GDM1 (cell line): Measurements from ENCODE around the gene COL6A2.
"Not testable (repeated sequence)": the region's sequence is repeated elsewhere in the genome, so short reads cannot be mapped to it uniquely, and the experiment has no call there.

ENCODE experiments used
- DNase-seq: peaks from one replicate; lab custom pipeline; 2025; lab: John Stamatoyannopoulos, UW

The COL6A2 gene

DNA sequence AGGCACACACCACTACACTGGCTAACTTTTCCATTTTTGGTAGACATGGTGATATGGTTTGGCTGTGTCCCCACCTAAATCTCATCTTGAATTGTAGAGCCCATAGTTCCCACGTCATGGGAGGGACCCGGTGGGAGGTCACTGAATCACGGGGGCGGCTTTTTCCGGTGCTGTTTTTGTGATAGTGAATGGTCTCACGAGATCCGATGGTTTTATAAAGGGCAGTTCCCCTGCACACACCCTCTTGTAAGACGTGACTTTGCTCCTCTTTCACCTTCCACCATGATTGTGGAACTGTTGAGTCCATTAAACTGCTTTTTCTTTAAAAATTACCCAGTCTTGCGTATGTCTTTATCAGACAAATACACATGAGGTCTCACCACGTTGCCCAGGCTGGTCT lies 58.8 kb downstream of the COL6A2 start:
- no peak for DNase-seq

DNA sequence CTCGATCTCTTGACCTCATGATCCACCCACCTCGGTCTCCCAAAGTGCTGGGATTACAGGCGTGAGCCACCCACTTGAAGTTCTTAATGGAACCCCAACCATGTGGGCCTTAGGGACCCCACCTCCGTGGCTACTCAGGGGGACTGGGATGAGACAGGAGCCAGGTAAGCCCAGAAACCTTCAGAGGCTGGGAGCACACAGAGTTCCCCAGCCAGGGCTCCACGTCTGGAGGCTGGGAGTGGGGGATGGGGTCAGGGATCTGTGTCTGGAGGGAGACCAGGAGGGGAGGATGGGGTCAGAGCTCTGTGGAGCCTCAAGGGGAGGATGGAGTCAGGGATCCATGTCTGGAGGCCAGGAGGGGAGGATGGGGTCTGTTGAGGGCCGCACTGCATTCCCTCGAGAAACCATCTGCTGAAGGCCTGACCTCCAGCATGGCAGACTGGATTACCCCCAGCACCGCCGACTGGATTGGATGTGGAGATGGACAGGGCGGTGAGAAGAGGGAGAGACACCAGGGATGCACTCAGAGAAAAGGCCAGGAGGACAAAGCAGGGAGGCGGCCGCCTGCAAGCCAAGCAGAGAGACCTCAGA lies 59.6 kb downstream of the COL6A2 start:
- no peak for DNase-seq

GRCh38 chr21:46157987-46158451 lies 60.1 kb downstream of the COL6A2 start:
- DNase-seq = no peak

DNA sequence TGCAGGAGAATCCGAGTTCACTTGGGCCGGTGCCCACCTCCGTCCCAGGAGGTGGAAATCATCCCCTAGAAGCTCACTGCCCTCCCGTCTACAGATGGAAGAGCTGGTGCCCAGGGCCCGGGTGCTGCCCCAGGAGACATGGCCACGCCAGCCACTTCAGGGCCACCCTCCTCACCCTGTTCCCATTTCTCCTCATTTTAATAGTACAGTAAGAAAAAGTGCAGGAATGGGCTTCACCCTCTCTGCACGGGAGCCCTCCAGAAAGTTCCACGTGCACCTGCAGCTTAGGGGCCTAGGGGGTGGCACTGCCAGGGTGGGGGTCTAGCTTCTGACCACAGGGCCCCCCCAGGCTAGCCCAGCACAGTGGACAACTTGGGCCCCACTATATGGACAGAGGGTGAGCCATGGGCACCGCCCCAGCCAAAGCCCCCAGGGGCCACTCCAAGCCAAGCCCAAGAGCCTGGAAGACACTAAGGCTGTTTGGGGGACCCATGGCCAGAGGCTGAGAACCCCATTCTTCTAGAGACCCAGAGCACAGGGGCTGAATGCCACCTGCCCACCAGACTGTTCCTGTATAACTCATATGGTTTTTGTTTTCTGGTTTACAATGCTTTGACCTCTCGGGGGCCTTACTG lies 60.9 kb downstream of the COL6A2 start:
- no peak for DNase-seq

DNA sequence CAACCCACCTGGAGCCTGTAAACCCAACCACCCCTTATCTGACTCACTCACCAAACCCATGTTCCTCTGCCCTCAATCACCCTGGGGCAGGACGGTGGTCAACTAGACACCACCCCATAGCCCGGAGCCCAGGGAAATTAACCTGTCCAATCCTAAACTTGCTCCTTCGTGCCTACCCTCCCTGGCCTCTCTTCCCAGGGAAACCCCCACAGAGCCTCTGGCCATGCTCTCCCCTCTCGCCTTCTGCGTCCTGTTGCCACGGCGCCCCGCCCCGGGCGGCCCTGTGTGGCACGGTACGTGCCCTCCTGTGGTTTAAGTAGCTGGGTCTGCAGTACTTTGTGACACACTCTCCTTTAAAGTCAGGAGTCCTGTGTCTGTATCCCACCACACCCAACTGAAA lies 61.5 kb downstream of the COL6A2 start:
- no peak for DNase-seq

GRCh38 chr21:46159841-46160656 lies 62.1 kb downstream of the COL6A2 start:
- no peak for DNase-seq

- DNase-seq = no peak
Observed at GRCh38 chr21:46160657-46160906, 62.7 kb downstream of the COL6A2 start.

- DNase-seq = no peak
Observed at GRCh38 chr21:46160907-46161632, 63.2 kb downstream of the COL6A2 start.

DNA sequence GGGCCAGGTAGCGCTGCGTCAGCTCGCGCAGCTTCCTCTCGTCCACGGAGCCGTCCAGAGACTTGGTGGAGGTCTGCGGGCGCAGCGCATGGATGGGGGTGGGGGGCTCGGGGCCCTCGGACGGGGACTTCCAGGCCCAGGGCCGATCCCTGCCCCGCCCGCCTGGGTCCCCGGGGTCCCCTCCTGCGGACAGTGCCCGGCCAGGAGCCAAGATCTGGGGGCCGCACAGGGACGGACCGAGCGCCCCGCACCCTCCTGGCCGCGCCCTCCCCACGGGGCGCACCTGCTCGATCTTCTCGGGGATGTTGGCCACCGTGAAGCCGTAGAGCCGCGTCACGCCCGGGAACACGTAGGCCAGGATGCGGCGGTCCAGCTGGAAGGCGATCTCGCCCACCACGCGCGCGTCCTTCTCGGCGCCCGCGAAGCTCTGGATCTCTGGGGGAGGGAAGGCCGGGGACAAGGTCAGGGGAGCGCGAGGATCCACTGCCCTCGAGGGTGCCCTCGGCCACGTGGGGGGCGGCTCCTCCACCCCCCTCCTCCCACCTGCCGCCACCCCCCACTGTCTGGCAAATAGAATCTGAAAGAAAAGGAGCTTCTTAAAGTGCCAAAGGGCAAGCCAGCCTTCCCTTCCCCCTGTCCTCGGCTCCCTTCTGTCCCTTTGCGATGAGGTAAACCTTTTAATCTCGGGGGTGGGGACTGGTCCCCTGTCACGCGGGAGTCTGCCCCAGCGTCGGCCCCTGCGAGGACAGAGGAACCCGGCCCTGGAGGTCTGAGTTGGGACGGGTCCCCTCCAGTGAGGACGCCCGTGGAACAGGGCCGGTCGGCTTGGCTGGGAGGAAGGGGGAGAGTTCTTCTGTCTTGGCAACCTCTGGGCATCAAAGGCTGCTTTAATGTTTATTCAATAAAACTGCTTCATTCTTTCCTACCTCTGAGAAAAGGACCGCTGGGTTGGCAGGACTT lies 64.0 kb downstream of the COL6A2 start:
- DNase-seq = no peak

DNA sequence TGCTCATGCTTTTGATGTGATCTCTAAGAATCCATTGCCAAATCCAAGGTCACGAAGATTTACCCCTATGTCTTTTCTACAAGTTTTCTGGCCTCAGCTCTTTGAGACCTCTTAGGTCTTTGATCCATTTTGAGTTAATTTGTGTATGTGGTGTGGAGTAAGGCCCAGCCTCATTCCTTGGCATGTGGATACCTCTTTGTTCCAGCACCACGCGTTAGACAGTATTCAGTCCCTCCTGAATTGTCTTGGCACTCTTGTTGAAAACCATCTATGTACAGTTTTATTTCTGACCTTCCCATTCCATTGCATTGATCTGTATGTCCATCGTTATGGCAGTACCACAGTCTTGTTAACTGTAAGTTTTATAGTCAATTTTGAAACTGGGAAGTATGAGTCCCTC lies 65.5 kb downstream of the COL6A2 start:
- no peak for DNase-seq

DNA sequence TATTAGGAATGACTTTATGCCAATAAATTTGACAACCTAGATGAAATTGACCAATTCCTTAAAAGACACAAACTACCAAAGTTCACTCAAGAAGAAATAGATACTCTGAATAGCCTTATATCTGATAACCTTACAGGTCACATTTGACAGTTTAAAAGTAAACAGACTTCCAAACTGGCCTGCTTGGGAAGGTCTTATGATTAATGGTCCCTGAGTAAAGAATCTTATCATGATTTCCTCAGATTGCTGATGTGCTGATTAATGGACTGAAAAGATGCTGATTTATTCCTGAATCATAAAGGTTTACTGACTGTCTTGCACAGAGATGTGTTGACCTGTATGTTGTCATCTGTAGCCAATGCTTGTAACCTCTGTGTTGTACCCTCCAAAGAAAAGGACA lies 67.2 kb downstream of the COL6A2 start:
- no peak for DNase-seq

GRCh38 chr21:46168238-46168637 lies 70.3 kb downstream of the COL6A2 start:
- no peak for DNase-seq

- no peak for DNase-seq
Observed at GRCh38 chr21:46168659-46169386, 70.9 kb downstream of the COL6A2 start.

- DNase-seq = not testable (repeated sequence)
Observed at GRCh38 chr21:46170436-46171193, 72.7 kb downstream of the COL6A2 start.

- DNase-seq = no peak
Observed at GRCh38 chr21:46171585-46171984, 73.7 kb downstream of the COL6A2 start.

DNA sequence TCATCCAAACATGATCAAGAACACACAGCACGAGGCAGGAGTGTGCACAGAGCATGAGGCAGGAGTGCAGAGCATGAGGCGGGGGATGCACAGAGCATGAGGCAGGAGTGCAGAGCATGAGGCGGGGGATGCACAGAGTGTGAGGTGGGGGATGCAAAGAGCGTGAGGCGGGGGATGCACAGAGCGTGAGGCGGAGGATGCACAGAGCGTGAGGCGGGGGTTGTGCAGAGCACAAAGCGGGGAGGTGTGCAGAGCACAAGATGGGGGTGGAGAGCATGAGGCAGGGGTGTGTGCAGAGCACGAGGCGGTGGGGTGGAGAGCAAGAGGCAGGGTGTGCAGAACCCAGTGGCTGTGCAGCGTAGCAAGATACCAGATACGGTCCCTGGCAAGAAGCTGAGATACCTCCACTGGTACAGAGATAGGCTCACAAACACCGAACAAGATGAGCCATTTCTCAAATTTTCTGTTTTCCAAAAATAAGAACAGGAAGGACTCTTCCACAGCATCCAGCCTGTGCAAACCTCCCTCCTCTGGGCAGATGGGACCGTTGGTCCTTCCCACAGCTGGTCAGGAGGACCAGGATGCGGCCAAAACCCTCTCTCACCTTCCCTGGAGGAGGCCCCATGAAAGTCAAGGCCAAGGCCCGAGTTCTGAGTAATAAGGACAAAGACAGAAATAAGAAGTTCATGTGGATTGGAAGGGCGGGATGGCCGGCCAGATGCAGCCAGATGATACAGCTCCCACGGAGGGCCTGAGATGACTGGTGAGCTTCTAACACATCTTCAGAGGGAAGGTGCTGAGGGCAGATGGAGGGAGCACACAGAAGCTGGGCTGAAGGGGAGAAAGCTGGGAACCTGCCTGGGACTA lies 74.3 kb downstream of the COL6A2 start:
- DNase-seq = no peak

DNA sequence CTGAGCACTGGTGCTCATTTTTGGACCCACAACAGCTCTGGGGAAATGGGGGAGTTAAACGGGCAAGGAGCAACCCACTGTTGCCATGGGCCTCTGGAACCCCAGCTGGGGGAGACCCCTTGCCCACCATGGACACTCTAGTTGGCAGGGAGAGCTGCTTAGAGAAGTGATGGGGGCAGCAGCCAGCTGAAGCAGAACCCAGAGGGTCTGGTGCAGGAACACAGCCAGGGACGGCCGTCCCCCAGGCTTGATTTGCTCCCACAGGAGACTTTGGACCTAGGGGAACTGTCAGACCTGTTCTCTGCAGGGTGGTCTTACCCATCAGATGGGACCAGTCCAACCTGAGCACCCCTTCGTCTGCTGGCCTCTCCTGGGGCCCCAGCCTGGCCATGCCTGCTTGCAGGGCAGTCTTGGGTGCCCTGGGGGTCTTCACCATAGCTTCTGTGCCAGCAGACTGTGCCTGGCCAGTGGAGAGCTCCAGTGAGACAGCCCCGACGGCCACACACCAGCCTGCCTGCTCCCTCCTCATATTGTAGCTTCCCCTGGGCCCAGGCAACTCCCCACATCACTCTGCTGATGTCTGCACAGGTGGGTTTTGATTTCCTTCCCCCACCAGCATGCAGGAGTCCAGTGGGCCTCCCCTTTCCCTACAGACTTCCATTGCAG lies 75.1 kb downstream of the COL6A2 start:
- no peak for DNase-seq

DNA sequence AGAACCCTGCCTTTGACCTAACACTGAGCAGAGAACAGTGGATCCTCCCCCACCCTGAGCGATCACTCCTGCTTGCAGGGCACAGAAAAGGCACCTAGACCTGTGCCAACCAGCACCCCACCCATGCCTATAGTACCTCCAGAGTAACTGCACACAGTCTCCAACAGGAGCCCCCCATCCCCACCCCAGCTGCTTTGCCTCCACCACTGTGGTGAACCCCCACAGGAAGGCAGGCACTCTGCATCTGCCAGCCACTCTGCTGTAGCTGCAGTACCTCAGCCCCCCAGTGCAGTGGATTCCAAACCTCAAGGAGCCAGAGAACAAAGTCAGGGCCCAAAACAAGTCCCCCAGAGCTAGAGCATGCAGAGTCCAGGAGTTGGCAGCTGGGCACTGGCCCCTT lies 75.7 kb downstream of the COL6A2 start:
- no peak for DNase-seq
